HG03175 (cell line): Measurements from ENCODE around the gene PLEKHA6.
"Not testable (repeated sequence)": the region's sequence is repeated elsewhere in the genome, so short reads cannot be mapped to it uniquely, and the experiment has no call there.

Experiments used
- ATAC-seq: cut with Tn5 transposase; IDR thresholded peaks from one replicate; pipeline ENCODE4 v1.9.1; 2021; ENCODE audit warnings: mild to moderate bottlenecking, moderate library complexity; ENCODE audit not compliant: unreplicated experiment

PLEKHA6 gene

GRCh38 chr1:204316164-204316563, 43.6 kb downstream of the PLEKHA6 start:
- ATAC-seq, result no peak

GRCh38 chr1:204314893-204315658, 44.7 kb downstream of the PLEKHA6 start:
- no peak for ATAC-seq

DNA sequence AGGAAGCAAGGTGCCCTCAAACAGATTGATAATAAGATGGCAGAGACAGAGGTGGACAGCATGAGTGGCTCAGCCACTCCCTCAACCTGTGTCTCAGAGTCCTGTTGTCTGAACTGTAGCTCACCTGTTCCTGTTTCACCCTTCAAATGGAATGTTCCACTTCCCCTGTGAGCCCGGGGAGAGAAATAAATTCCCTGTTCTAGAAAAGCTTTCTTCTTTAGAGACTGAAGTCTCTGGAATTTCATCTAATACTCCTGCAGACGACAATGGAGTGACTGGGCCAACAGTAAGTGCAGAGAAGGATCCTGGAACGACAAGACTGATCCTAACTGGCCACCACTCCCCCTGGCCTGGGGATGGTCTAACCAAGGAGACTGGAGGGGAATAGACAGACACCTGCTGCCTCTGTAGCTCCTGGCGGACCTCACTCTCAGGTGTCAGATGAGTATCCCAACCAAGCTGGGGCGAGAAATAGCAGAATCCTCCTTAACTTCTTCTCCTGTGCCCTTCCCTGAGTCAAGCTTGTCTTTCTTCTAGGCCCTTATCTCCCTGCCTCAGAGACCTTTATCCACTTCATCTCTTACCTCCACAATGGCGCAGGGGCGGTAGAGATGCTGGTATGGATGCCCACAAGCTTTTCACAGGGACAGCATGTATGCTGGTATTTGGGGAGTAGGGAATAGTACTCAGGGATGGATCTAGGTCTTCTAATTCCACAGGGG, 45.4 kb downstream of the PLEKHA6 start:
- no peak for ATAC-seq

- no peak for ATAC-seq
These were observed 46.1 kb downstream of the PLEKHA6 start for GRCh38 chr1:204313675-204314074.

DNA sequence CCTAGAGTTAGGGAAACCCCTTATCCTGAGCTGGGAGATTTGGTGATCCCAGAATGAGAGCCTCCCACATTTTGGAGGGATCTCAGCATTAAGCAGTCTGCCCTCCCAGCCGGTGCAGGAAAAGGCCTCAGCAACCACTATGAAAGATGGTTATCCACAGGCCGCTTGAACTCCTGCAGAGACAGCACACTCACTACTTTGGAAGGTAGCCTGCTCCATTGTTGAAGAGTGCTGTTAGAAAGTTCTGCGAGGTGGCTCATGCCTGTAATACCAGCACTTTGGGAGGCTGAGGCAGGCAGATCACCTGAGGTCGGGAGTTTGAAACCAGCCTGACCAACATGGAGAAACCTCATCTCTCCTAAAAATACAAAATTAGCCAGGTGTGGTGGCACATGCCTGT, 48.8 kb downstream of the PLEKHA6 start:
- not testable (repeated sequence) for ATAC-seq

DNA sequence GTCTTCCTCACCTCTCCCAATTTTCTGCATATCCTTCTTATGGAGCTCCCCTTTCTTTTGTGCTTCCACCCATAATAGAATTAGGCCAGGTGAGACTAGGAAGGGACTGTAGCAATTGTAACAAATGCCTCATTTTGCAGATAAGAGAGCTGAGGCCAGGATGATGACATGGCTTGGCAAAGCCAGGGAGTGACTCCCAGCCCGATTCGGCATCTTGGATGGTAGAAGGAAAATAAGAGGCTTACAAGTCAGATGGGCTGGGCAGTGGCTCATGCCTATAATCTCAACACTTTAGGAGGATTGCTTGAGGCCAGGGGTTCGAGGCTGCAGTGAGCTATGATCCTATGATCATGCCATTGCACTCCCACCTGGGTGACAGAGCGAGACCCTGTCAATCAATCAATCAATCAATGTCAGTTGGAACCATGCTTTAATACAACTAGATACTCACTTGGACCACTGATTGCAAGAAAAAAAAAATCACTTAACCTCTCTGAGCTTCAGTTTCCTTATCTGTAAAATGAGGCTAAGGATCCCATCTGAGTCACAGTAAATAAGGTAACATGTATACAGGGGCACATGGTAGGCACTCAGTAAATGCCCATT, 51.6 kb downstream of the PLEKHA6 start:
- no peak for ATAC-seq

- no peak for ATAC-seq
These were observed 52.3 kb downstream of the PLEKHA6 start for GRCh38 chr1:204307334-204307883.

GRCh38 chr1:204306076-204306475, 53.7 kb downstream of the PLEKHA6 start:
- ATAC-seq, result no peak

- no peak for ATAC-seq
These were observed 55.7 kb downstream of the PLEKHA6 start for GRCh38 chr1:204304067-204304466.

DNA sequence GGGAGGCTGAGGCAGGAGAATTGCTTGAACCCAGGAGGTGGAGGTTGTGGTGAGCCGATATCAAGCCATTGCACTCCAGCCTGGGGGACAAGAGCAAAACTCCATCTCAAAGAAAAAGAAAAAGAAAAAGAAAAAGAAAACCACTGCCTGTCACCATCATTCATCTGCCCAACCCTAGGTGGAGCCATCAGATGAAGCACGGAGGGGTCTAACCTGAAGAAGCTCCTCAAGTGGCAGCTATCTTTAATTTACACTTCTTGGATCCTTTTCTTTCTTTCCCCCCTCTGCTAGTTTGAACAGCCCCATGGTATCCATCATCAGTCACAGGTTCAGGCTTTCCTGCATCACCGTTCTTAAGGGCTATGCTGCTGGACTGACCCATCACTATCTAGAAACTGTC, 57.0 kb downstream of the PLEKHA6 start:
- no peak for ATAC-seq

- no peak for ATAC-seq
These were observed 58.4 kb downstream of the PLEKHA6 start for GRCh38 chr1:204301171-204301957.

- no peak for ATAC-seq
These were observed 59.8 kb downstream of the PLEKHA6 start for GRCh38 chr1:204299814-204300365.

DNA sequence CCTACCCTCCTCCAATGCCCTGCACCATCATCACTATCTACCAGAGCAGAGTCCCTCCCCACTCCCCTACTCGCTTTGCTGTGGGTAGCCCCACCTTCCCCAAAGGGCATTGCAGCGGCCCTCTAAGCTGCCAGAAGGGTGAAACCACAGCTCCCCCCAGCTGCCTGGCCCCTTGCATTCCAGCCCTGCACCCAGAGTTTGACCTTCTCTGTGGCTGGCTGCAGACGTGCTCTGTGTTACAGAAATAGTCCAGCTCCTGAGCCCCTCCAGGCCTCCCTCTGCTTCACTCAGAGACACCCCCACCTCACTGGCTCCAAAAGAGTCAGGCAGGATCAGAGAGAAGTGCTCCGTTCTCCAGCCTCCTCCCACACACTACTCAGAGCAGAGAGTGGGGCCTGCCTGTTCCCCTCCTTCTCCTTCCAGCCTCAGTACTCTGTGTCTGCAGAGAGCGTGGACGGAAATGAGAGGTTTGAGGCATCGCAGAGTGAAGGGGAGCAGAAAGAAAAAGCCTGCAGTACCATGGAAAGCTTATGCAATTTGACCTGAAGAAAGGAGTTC, 63.2 kb downstream of the PLEKHA6 start:
- ATAC-seq, result no peak

- ATAC-seq, result no peak
These were observed 64.1 kb downstream of the PLEKHA6 start for GRCh38 chr1:204295671-204296070.

- no peak for ATAC-seq
These were observed 65.4 kb downstream of the PLEKHA6 start for GRCh38 chr1:204294357-204294756.

DNA sequence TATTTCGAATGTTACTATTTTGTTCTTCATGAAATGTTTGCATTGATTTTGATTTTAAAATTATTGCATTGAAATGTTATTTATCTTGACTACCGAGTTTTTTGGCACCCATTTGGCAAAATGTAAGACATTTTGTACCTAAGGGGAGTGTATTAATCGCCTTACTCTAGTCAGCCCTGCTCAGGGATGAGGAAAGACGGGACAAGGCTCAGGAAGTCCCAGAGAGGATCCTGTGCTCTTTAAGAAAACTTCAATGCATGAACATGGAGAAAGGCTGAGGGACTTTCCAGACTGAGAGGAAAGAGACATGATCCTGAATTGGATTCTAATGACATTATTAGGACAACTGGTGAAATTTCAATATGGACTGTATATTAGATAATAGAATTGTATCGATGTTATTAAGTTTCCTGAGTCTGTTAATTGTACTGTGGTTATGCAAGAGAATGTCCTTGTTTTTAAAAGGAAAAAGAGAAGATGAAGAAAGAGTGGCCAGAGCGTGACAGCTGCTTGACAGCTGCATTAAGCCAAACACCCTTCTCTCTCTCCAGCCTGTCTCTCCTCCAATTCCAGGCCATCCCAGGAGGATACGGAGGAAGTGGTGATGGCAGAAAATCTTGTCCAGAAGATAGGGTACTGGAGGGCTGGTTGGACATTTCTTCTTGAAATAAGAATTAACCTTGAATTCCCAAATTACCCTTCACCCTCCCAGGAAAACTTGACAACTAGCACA, 66.0 kb downstream of the PLEKHA6 start:
- no peak for ATAC-seq

DNA sequence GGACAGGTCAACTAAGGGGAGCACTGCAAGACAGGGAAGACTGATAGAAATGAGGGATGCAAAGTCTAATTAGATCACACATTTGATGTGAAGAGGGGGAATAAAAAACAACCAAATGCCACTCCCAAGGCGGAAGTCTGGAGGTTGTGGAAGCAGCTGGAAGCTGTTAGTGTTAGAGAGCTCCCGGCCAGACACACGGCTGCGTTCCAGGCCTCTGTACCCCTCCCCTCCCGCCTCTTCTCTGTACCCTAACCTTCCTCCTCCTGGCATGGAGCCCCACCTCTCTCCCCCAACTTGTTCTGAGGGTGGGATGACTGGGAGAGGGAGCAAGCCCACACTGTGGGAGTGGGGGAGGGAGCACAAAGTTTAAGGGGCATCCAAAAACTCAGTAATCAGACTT, 67.0 kb downstream of the PLEKHA6 start:
- ATAC-seq, result no peak

DNA sequence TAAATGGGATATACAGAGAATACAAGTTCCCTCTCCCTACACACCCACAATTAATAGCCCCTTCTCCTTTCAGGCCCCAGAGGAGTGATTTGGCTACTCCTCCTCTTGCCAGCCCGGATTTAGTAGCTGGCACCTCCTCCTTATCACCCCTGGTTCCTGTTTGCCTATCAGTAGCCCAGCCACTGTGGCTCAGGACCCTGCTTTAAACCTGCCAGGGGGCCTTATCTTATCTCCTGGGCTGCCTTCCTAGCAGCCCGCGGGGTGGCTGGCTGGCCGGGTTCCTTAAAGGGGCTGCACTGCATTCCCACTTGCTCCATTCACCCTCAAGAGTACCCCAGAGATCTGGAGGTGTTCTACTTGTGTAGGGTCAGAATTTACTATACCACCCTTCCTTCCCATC, 70.4 kb downstream of the PLEKHA6 start:
- ATAC-seq, result no peak

- ATAC-seq, result no peak
These were observed 71.6 kb downstream of the PLEKHA6 start for GRCh38 chr1:204288021-204288588.
